HL-60 (cell line): ENCODE data around the gene VPS18.

Source experiments
- CTCF ChIP-seq: IDR thresholded peaks from one replicate; pipeline ENCODE4 v1.5.1; 2011; ENCODE audit warnings: low read length, control low read depth, inconsistent platforms; ENCODE audit not compliant: insufficient read depth
- POLR2AphosphoS5 ChIP-seq: IDR thresholded peaks from 2 replicates; pipeline ENCODE4 v1.6.1; 2012; ENCODE audit warnings: low read depth

- TF ChIP-seq POLR2AphosphoS5 = no peak
- no peak for TF ChIP-seq CTCF
These were observed 58.2 kb downstream of the VPS18 start for GRCh38 chr15:40952301-40952900.
